Right lobe of liver (tissue), 6 donors: ENCODE results near the gene BPIFB6. TPM values are rescaled to one million over a fixed set of nuclear protein-coding genes. Genes with fewer than 3 reads are reported as not detected.

Source experiments
- ATAC-seq, 4 donors: fragments of 200-7000 bp; cut with Tn5 transposase; one replicate each; pipeline ENCODE4 v1.9.1; 2020; ENCODE audit warnings: mild to moderate bottlenecking in 4 of 4, moderate library complexity in 4 of 4
- DNase-seq, 3 donors: peaks; one replicate each; pipeline ENCODE4 v3.0.0-alpha.2; 2020
- H3K27ac ChIP-seq, 3 donors: fragments of 200-600 bp; one replicate each; pipeline ENCODE4 v1.8.0; 2022
- H3K27me3 ChIP-seq, 2 donors: fragments of 200-600 bp; one replicate each; pipeline ENCODE4 v1.8.0; 2022
- H3K36me3 ChIP-seq, 4 donors: fragments of 200-600 bp; sonication (generic) in 1 of 4; one replicate each; pipeline versions ENCODE4 v1.5.1 to v1.8.0; 2017 to 2022; ENCODE audit warnings: control low read depth in 1 of 4
- H3K4me1 ChIP-seq, 4 donors: fragments of 200-600 bp; sonication (generic) in 1 of 4; one replicate each; pipeline versions ENCODE4 v1.5.1 to v1.8.0; 2017 to 2022; ENCODE audit warnings: control low read depth in 1 of 4
- H3K4me3 ChIP-seq, 3 donors: fragments of 200-600 bp; one replicate each; pipeline ENCODE4 v1.8.0; 2022
- H3K9me3 ChIP-seq, 4 donors: fragments of 200-600 bp; sonication (generic) in 1 of 4; one replicate each; pipeline versions ENCODE4 v1.5.1 to v1.8.0; 2017 to 2022; ENCODE audit warnings: control low read depth in 1 of 4
- POLR2A ChIP-seq: fragments of 450-650 bp; IDR thresholded peaks from one replicate; pipeline ENCODE4 v1.6.1; 2017; ENCODE audit warnings: antibody characterized with exemption, mild to moderate bottlenecking
- WGBS: methylation state at CpG from one replicate; pipeline ENCODE4 v1.1.6; 2018; ENCODE audit warnings: low coverage, low lambda C conversion rate; ENCODE audit not compliant: insufficient coverage; ENCODE audit errors: missing lambda C conversion rate; 5-methylcytosine and 5-hydroxymethylcytosine counted together
- intact Hi-C, 2 donors: fragments of 100-400 bp; cut with DNase I; formaldehyde crosslinking; loops; one replicate each; pipeline versions ENCODE4 v1.11.2 to v1.14.1; 2022
- total RNA-seq, 6 experiments: library from RNA; depleted of rRNA in 2 of 6; stranded (reverse); fragments of >200 nt in 2 of 6; fragmentation: NEBNext Ultra II Directional in 3 of 6; extraction: Animal tissue kit (Norgen Biotek cat#: 25700) in 3 of 6; gene quantifications; one replicate each; pipeline versions ENCODE4 v1.1.0 to v1.2.4, GENCODE V29; 2016 to 2023
- TF ChIP-seq, protein P1 (sequence below), 4 donors: fragments of 200-600 bp in 3 of 4; fragments of 450-650 bp in 1 of 4; IDR thresholded peaks; one replicate each; pipeline versions ENCODE4 v1.5.1 to v1.8.0; 2016 to 2022; ENCODE audit warnings: antibody characterized with exemption in 4 of 4, mild to moderate bottlenecking in 2 of 4
- donor health status: DM: no; HTN: yes; CAD: no.
- donor health status: DM: no; HTN: no; CAD: no.
- donor health status: DM: no; HTN: no; CAD: no.
- donor health status: DM: no; HTN: yes; CAD: no.
- donor health status: DM: no; HTN: yes; CAD: no.

BPIFB6 gene
- total RNA-seq, 6 experiments from 2014 or later = not detected

DNA sequence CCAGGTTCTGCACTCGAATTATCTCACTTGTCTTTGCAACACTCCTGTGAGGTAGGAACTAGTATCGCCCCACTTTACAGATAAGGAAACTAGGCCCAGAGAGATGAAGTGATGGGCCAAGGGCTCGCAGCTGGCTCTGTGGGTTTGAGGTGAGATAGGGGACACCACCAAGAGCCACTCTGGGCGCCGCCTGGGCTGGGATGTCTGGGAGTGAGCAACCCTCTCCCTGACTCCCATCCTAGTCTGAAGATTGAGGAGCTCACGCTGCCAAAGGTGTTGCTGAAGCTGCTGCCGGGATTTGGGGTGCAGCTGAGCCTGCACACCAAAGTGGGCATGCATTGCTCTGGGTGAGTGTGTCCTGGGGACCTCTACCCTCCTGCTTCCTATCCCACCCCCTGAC, 27.7 kb downstream of the BPIFB6 start:
- H3K4me1 ChIP-seq = no peaks in the 10 kb centered on the region
- H3K9me3 ChIP-seq = no peaks in the 10 kb centered on the region
- intact Hi-C loops = no loop called here
- no peak for ATAC-seq
- no peak for TF ChIP-seq POLR2A
- TF ChIP-seq, protein P1, sequence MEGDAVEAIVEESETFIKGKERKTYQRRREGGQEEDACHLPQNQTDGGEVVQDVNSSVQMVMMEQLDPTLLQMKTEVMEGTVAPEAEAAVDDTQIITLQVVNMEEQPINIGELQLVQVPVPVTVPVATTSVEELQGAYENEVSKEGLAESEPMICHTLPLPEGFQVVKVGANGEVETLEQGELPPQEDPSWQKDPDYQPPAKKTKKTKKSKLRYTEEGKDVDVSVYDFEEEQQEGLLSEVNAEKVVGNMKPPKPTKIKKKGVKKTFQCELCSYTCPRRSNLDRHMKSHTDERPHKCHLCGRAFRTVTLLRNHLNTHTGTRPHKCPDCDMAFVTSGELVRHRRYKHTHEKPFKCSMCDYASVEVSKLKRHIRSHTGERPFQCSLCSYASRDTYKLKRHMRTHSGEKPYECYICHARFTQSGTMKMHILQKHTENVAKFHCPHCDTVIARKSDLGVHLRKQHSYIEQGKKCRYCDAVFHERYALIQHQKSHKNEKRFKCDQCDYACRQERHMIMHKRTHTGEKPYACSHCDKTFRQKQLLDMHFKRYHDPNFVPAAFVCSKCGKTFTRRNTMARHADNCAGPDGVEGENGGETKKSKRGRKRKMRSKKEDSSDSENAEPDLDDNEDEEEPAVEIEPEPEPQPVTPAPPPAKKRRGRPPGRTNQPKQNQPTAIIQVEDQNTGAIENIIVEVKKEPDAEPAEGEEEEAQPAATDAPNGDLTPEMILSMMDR (IDR thresholded peaks at IDR 0.05) = no peak
- no peak overlapping the region for H3K4me3 ChIP-seq
- no peaks in the 10 kb centered on the region for H3K36me3 ChIP-seq
- DNase-seq = no peak
- no peaks in the 10 kb centered on the region for H3K27me3 ChIP-seq
- no CpG with 5 or more reads among the region's 7 CpGs for WGBS
- H3K27ac ChIP-seq = no peak overlapping the region

DNA sequence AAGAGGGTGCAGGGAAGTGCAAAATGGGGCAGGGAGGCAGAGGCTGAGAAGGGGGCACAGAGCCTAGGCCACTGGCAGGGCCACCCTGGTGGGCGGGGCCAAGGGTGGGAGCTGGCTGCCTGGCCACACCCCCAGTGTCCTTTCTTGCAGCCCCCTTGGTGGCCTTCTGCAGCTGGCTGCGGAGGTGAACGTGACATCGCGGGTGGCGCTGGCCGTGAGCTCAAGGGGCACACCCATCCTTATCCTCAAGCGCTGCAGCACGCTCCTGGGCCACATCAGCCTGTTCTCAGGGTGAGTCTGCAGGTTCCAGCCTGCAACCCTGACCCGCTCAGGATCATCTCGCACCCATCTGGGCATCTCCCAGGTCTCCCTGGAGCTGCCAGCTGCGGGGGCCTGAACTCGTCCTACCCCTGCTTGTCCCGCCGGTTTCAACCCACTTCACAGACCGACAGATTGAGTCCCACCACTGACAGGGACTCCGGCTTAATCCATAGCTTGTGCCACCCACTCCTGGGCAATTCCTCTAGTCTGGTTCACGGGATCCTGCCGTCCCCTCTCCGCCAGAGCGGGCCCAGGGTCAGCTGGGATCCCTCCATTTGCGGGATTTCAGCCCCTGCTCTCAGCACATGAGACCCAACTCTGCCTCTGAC, 28.4 kb downstream of the BPIFB6 start:
- ATAC-seq (no peak), DNase-seq (no peak)
- WGBS = 78% methylated on average over 6 of the region's 22 CpGs
- Histone ChIP-seq H3K4me3 (no peak overlapping the region), H3K36me3 (no peaks in the 10 kb centered on the region), H3K9me3 (no peaks in the 10 kb centered on the region), H3K4me1 (no peaks in the 10 kb centered on the region), H3K27ac (no peak overlapping the region), H3K27me3 (no peaks in the 10 kb centered on the region)
- intact Hi-C loops = no loop called here
- no peak for TF ChIP-seq POLR2A

DNA sequence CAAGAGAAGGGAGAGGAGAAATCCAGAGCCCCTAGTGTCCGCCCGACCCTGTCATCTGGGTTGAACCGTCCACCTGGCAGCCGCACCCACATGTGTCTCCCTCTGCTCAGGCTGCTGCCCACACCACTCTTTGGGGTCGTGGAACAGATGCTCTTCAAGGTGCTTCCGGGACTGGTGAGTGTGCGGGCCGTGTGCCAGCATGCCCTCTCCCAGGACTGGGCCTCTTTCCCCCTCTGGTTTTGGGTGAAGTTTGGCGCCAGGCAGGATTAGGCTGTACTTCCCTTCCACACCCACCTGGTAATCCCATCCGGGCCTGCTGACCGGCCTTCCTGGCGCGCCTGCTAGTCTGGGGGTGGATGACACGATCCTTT, 30.2 kb downstream of the BPIFB6 start:
- no peaks in the 10 kb centered on the region for H3K36me3 ChIP-seq
- no peak overlapping the region for H3K4me3 ChIP-seq
- DNase-seq = no peak
- TF ChIP-seq, protein P1 (IDR thresholded peaks at IDR 0.05) = no peak
- no peak for TF ChIP-seq POLR2A
- no peak for ATAC-seq
- H3K27ac ChIP-seq = no peak overlapping the region
- no peaks in the 10 kb centered on the region for H3K4me1 ChIP-seq
- no peaks in the 10 kb centered on the region for H3K9me3 ChIP-seq
- H3K27me3 ChIP-seq = no peaks in the 10 kb centered on the region
- intact Hi-C loops = no loop called here
- WGBS = 90% methylated on average over 5 of the region's 14 CpGs

DNA sequence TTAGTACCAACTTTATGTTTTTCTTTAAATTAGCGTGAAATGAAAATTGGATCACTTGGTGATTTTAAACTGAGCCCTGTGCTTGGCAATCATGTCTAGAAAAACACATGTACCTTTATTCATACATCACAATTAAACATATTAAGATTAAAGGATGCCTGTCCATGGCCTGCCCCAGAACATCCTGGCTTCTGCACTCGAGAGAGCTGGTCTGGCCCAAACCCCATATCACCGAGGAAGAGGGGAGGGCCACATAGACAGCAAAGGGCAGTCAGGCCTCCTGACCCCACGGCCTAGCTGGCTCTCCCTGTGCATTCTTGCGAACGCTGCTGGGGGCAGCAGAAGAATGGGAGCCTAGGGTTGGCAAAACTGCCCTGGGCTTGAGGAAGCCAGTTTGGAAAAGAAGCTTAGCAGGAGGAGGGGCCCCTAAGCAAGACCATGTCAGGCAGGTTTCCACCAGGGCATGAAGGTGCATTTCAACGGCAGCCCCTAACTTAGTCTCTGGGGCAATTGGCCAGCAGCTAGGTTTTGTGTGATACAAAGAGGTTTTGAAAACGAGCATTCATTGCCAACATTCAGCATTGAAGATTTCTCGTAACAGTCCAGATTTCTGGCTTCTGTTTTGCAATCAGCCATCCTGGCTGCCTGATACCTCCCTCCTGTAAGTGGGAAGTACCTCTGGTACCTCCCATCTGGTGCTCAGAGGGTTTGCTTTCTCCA, 30.8 kb downstream of the BPIFB6 start:
- ATAC-seq = no peak
- intact Hi-C loops = no loop called here
- Histone ChIP-seq H3K4me3 (no peak overlapping the region), H3K27ac (no peak overlapping the region), H3K4me1 (no peaks in the 10 kb centered on the region), H3K36me3 (no peaks in the 10 kb centered on the region), H3K27me3 (no peaks in the 10 kb centered on the region), H3K9me3 (no peaks in the 10 kb centered on the region)
- 51% methylated on average over 8 of the region's 9 CpGs for WGBS
- DNase-seq = no peak
- TF ChIP-seq, protein P1 (IDR thresholded peaks at IDR 0.05) = no peak
- TF ChIP-seq POLR2A = no peak

DNA sequence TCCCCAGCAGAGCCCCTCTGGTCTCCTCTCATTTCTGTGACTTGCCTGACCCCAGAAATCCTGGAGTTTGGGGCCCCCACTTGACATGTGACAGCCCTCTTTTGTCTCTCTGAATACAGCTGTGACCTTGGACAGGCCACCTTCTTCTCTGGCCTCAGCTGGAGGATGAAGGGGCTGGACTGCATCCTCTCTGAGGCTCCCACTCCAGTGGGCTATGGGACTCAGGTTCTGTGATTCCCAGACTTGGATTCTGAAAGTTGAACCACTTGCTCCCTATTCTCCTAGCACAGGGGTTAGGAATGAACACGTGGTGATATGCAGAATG, 31.3 kb downstream of the BPIFB6 start:
- Histone ChIP-seq H3K27ac (no peak overlapping the region), H3K27me3 (no peaks in the 10 kb centered on the region), H3K4me1 (no peaks in the 10 kb centered on the region), H3K4me3 (no peak overlapping the region), H3K9me3 (no peaks in the 10 kb centered on the region), H3K36me3 (no peaks in the 10 kb centered on the region)
- no peak for DNase-seq
- intact Hi-C loops = no loop called here
- no peak for ATAC-seq
- TF ChIP-seq, protein P1 (IDR thresholded peaks at IDR 0.05) = no peak
- no peak for TF ChIP-seq POLR2A
- no CpG with 5 or more reads among the region's 1 CpG for WGBS
